NK-92 (cell line): ENCODE measurements around the gene RTN1.

Experiments used
- DNase-seq: peaks from one replicate; lab custom pipeline; 2025; ENCODE audit not compliant: unreplicated experiment; lab: John Stamatoyannopoulos, UW

The RTN1 gene

GRCh38 chr14:59811073-59811472, 59.5 kb downstream of the RTN1 start:
- DNase-seq: no peak

- DNase-seq: no peak
Measured at GRCh38 chr14:59803052-59803540, 67.5 kb downstream of the RTN1 start.

GRCh38 chr14:59788176-59788575, 82.4 kb downstream of the RTN1 start:
- DNase-seq: no peak

GRCh38 chr14:59787045-59787674, 83.4 kb downstream of the RTN1 start:
- DNase-seq: no peak

- DNase-seq: no peak
Measured at GRCh38 chr14:59785629-59786028, 84.9 kb downstream of the RTN1 start.

GRCh38 chr14:59782760-59783159, 87.8 kb downstream of the RTN1 start:
- no peak for DNase-seq

- DNase-seq: no peak
Measured at GRCh38 chr14:59777006-59777579, 93.5 kb downstream of the RTN1 start.

GRCh38 chr14:59776468-59776867, 94.1 kb downstream of the RTN1 start:
- DNase-seq: no peak

- no peak for DNase-seq
Measured at GRCh38 chr14:59772233-59772632, 98.3 kb downstream of the RTN1 start.

- no peak for DNase-seq
Measured at GRCh38 chr14:59771577-59771976, 99.0 kb downstream of the RTN1 start.

- DNase-seq: no peak
Measured at GRCh38 chr14:59769586-59769985, 101.0 kb downstream of the RTN1 start.

- no peak for DNase-seq
Measured at GRCh38 chr14:59768855-59769375, 101.7 kb downstream of the RTN1 start.

- DNase-seq: no peak
Measured at GRCh38 chr14:59761851-59762250, 108.7 kb downstream of the RTN1 start.

GRCh38 chr14:59755409-59756135, 115.0 kb downstream of the RTN1 start:
- no peak for DNase-seq

- DNase-seq: no peak
Measured at GRCh38 chr14:59754256-59754655, 116.3 kb downstream of the RTN1 start.

- no peak for DNase-seq
Measured at GRCh38 chr14:59753512-59753911, 117.1 kb downstream of the RTN1 start.

- no peak for DNase-seq
Measured at GRCh38 chr14:59751578-59751977, 119.0 kb downstream of the RTN1 start.

GRCh38 chr14:59739794-59740193, 130.8 kb downstream of the RTN1 start:
- no peak for DNase-seq

GRCh38 chr14:59728304-59728703, 142.3 kb downstream of the RTN1 start:
- no peak for DNase-seq

- no peak for DNase-seq
Measured at GRCh38 chr14:59727073-59727661, 143.4 kb downstream of the RTN1 start.

- DNase-seq: no peak
Measured at GRCh38 chr14:59711080-59711479, 159.5 kb downstream of the RTN1 start.
